Neural cell (in vitro differentiated cells): ENCODE data around the gene PLXDC2. TPM values are rescaled to one million over a fixed set of nuclear protein-coding genes. Genes with fewer than 3 reads are reported as not detected.

Experiments
- H2AFZ ChIP-seq: fragments of 200-600, 300-800 bp; sonication (generic), shearing (Covaris generic); 2 replicates; pipeline ENCODE4 v1.6.0; 2014; ENCODE audit warnings: low read depth, mild to moderate bottlenecking, antibody characterized with exemption, low read length, moderate library complexity
- H3F3A ChIP-seq: fragments of 200-600 bp; shearing (Covaris generic); 2 replicates; pipeline ENCODE4 v1.6.1; 2016; ENCODE audit warnings: mild to moderate bottlenecking, moderate library complexity, mixed read lengths, antibody characterized with exemption, low read length; ENCODE audit not compliant: insufficient read depth, poor library complexity, severe bottlenecking
- H3K27ac ChIP-seq: fragments of 200-600, 300-800 bp; sonication (generic), shearing (Covaris generic); 2 replicates; pipeline ENCODE4 v1.5.1; 2014; ENCODE audit warnings: mild to moderate bottlenecking, low read length, moderate library complexity
- H3K27me3 ChIP-seq: fragments of 300-800, 200-600 bp; sonication (generic), shearing (Covaris generic); 2 replicates; pipeline ENCODE4 v1.6.0; 2014; ENCODE audit warnings: mild to moderate bottlenecking, low read depth, low read length, moderate library complexity; ENCODE audit not compliant: insufficient read depth
- H3K36me3 ChIP-seq: fragments of 300-800, 200-600 bp; sonication (generic), shearing (Covaris generic); 2 replicates; pipeline ENCODE4 v1.5.1; 2014; ENCODE audit warnings: mild to moderate bottlenecking, antibody characterized with exemption, low read length, moderate library complexity; ENCODE audit not compliant: insufficient read depth
- H3K4me2 ChIP-seq: fragments of 300-800, 200-600 bp; sonication (generic), shearing (Covaris generic); 2 replicates; pipeline ENCODE4 v1.6.0; 2014; ENCODE audit warnings: mild to moderate bottlenecking, low read length
- H3K4me3 ChIP-seq: fragments of 300-800, 200-600 bp; sonication (generic), shearing (Covaris generic); 2 replicates; pipeline ENCODE4 v1.5.1; 2014; ENCODE audit warnings: mild to moderate bottlenecking, low read length, moderate library complexity
- H3K79me2 ChIP-seq: fragments of 200-600 bp; shearing (Covaris generic); replicated peaks from 2 replicates; pipeline ENCODE4 v1.6.0; 2014; ENCODE audit warnings: mild to moderate bottlenecking, low read length, moderate library complexity; ENCODE audit not compliant: insufficient read depth
- H3K9ac ChIP-seq: fragments of 300-800, 200-600 bp; sonication (generic), shearing (Covaris generic); 2 replicates; pipeline ENCODE4 v1.6.1; 2016; ENCODE audit warnings: mild to moderate bottlenecking, low read length, mixed read lengths
- H3K9me2 ChIP-seq: fragments of 200-600 bp; shearing (Covaris generic); 2 replicates; pipeline ENCODE4 v1.6.1; 2016; ENCODE audit warnings: mild to moderate bottlenecking, low read length, mixed read lengths; ENCODE audit not compliant: insufficient read depth
- H3K9me3 ChIP-seq: fragments of 200-600, 300-800 bp; sonication (generic), shearing (Covaris generic); 2 replicates; pipeline ENCODE4 v1.6.1; 2016; ENCODE audit warnings: mild to moderate bottlenecking, mixed run types, low read length, moderate library complexity, mixed read lengths
- H4K20me1 ChIP-seq: fragments of 200-600 bp; shearing (Covaris generic); 2 replicates; pipeline ENCODE4 v1.6.1; 2016; ENCODE audit warnings: mild to moderate bottlenecking, mixed run types; ENCODE audit not compliant: insufficient read depth
- CTCF ChIP-seq: fragments of 450-650 bp; IDR thresholded peaks from 2 replicates; pipeline ENCODE4 v1.5.1; 2014; ENCODE audit warnings: antibody characterized with exemption, mild to moderate bottlenecking, moderate library complexity; ENCODE audit not compliant: poor library complexity, severe bottlenecking
- EP300 ChIP-seq: fragments of 450-650 bp; conservative IDR thresholded peaks from 2 replicates; pipeline ENCODE4 v1.6.1; 2014; ENCODE audit warnings: antibody characterized with exemption, mild to moderate bottlenecking, moderate library complexity; ENCODE audit not compliant: poor library complexity, severe bottlenecking
- EZH2 ChIP-seq: fragments of 200-600, 300-800 bp; shearing (Covaris generic), sonication (generic); IDR thresholded peaks from 2 replicates; pipeline ENCODE4 v1.6.1; 2014; ENCODE audit warnings: antibody characterized with exemption, low read length, borderline replicate concordance, mild to moderate bottlenecking; ENCODE audit not compliant: insufficient read depth, poor library complexity, severe bottlenecking
- MXI1 ChIP-seq: fragments of 450-650 bp; conservative IDR thresholded peaks from 2 replicates; pipeline ENCODE4 v1.6.1; 2014; ENCODE audit warnings: antibody characterized with exemption, mild to moderate bottlenecking; ENCODE audit not compliant: poor library complexity, severe bottlenecking
- POLR2AphosphoS5 ChIP-seq: IDR thresholded peaks from 2 replicates; pipeline ENCODE4 v1.6.1; 2012
- RAD21 ChIP-seq: fragments of 450-650 bp; conservative IDR thresholded peaks from 2 replicates; pipeline ENCODE4 v1.6.1; 2014; ENCODE audit warnings: antibody characterized with exemption, mild to moderate bottlenecking, moderate library complexity
- REST ChIP-seq: IDR thresholded peaks from 2 replicates; pipeline ENCODE4 v1.6.1; 2012; ENCODE audit warnings: borderline replicate concordance
- SMC3 ChIP-seq: fragments of 450-650 bp; conservative IDR thresholded peaks from 2 replicates; pipeline ENCODE4 v1.6.1; 2014; ENCODE audit warnings: antibody characterized with exemption, mild to moderate bottlenecking, moderate library complexity; ENCODE audit not compliant: poor library complexity
- TAF1 ChIP-seq: IDR thresholded peaks from 2 replicates; pipeline ENCODE4 v1.6.1; 2012; ENCODE audit warnings: low read depth
- polyA plus RNA-seq: library from polyadenylated mRNA; depleted of rRNA; stranded (reverse); fragments of >200 nt; gene quantifications from 2 replicates; pipeline ENCODE4 v1.2.3, GENCODE V29; 2014

PLXDC2 gene
- polyA plus RNA-seq, 1 donor from 2014 or later: 2.3 TPM

GRCh38 chr10:20065814-20066213 lies 249.6 kb downstream of the PLXDC2 start:
- H4K20me1 ChIP-seq: no peaks in the 10 kb centered on the region
- TF ChIP-seq EP300 (no peak), RAD21 (no peak), CTCF (no peak), REST (no peak), POLR2AphosphoS5 (no peak), MXI1 (no peak), EZH2 (no peak), SMC3 (no peak), TAF1 (no peak)
- no peak overlapping the region for H3K4me2 ChIP-seq
- no peaks in the 10 kb centered on the region for H3K9me2 ChIP-seq
- no peaks in the 10 kb centered on the region for H3K36me3 ChIP-seq
- H3K79me2 ChIP-seq: no peaks in the 10 kb centered on the region
- no peak overlapping the region for H2AFZ ChIP-seq
- H3K27me3 ChIP-seq: no peaks in the 10 kb centered on the region
- no peak overlapping the region for H3K4me3 ChIP-seq
- H3F3A ChIP-seq: no peaks in the 10 kb centered on the region
- no peak overlapping the region for H3K27ac ChIP-seq
- H3K9me3 ChIP-seq: no peaks in the 10 kb centered on the region
- no peak overlapping the region for H3K9ac ChIP-seq

- no peaks in the 10 kb centered on the region for H3K79me2 ChIP-seq
- H3K27ac ChIP-seq: no peak overlapping the region
- no peaks in the 10 kb centered on the region for H3K9me3 ChIP-seq
- TF ChIP-seq TAF1 (no peak), POLR2AphosphoS5 (no peak), EZH2 (no peak), MXI1 (no peak), REST (no peak), RAD21 (no peak)
- H3F3A ChIP-seq: no peaks in the 10 kb centered on the region
- no peaks in the 10 kb centered on the region for H4K20me1 ChIP-seq
- no peaks in the 10 kb centered on the region for H3K36me3 ChIP-seq
- H3K27me3 ChIP-seq: no peaks in the 10 kb centered on the region
- no peak overlapping the region for H2AFZ ChIP-seq
- H3K9me2 ChIP-seq: no peaks in the 10 kb centered on the region
- H3K4me2 ChIP-seq: no peak overlapping the region
- no peak overlapping the region for H3K9ac ChIP-seq
- no peak overlapping the region for H3K4me3 ChIP-seq
These were observed 256.9 kb downstream of the PLXDC2 start for GRCh38 chr10:20073167-20073566.
